Measurements from ENCODE around the gene NYAP1. TPM values are rescaled to one million over a fixed set of nuclear protein-coding genes. Genes with fewer than 3 reads are reported as not detected.

The NYAP1 gene
- total and polyA plus RNA-seq, 2 of the 8 experiments (the other 6 are each of a cell fraction or from before 2014, with no cell fraction given): 1.9 to 4.6 TPM

GRCh38 chr7:100489121-100489520 is 5.4 kb downstream of the NYAP1 start:
- Histone ChIP-seq H4K20me1 (replicated peaks in 1 of 2; ENCODE audit: control insufficient read depth in 1 of 2, insufficient read depth in 2 of 2, low read length in 2 of 2) (peaks cover 0 to 7% of the 10 kb centered on the region in 2 experiments), H4K91ac (replicated peaks; ENCODE audit: insufficient read length, low read length) (no peak overlapping the region), H3K36me3 (ENCODE audit: control insufficient read depth in 2 of 4, insufficient read depth in 4 of 4, low read length in 3 of 4) (peaks cover 0 to 9% (median 0%) of the 10 kb centered on the region in 4 experiments; a peak in 3 of 8 replicates), H2BK20ac (ENCODE audit: low read length) (no peak overlapping the region), H3K4ac (replicated peaks; ENCODE audit: insufficient read length, low read depth, low read length) (no peak overlapping the region), H2BK12ac (ENCODE audit: low read depth, low read length) (no peak overlapping the region), H3K14ac (ENCODE audit: insufficient read length) (no peak overlapping the region), H3K9ac (replicated peaks in 1 of 4; ENCODE audit: extremely low read depth in 1 of 4, low read depth in 3 of 4, low read length in 3 of 4) (no peak overlapping the region), H3K9me3 (ENCODE audit: insufficient read depth in 2 of 2, low read depth in 1 of 2, low read length in 1 of 2) (no peaks in the 10 kb centered on the region), H2BK5ac (ENCODE audit: low read depth, low read length) (no peak overlapping the region), H3K4me1 (replicated peaks in 1 of 4; ENCODE audit: control insufficient read depth in 3 of 4, insufficient read depth in 4 of 4, low read length in 3 of 4) (peaks cover 2 to 24% (median 15%) of the 10 kb centered on the region in 4 experiments), H3K4me3 (ENCODE audit: extremely low read depth in 1 of 4, insufficient read depth in 2 of 4, low read depth in 3 of 4, low read length in 4 of 4) (no peak overlapping the region), H3K18ac (ENCODE audit: extremely low read depth, low read length) (no peak overlapping the region), H2BK15ac (ENCODE audit: low read length) (no peak overlapping the region), H3K4me2 (ENCODE audit: insufficient read depth in 1 of 2, low read depth in 2 of 2, low read length in 2 of 2) (no peak overlapping the region), H3K27me3 (replicated peaks in 1 of 4; ENCODE audit: control insufficient read depth in 3 of 4, extremely low read depth in 1 of 4, insufficient read depth in 3 of 4, low read length in 3 of 4) (peaks cover 0 to 4% (median 2%) of the 10 kb centered on the region in 4 experiments; a peak in 5 of 7 replicates), H4K8ac (ENCODE audit: extremely low read depth, insufficient read depth, low read length) (no peak overlapping the region), H2AK5ac (ENCODE audit: low read depth, low read length) (no peak overlapping the region), H3K23me2 (ENCODE audit: low read depth, low read length) (peaks cover 12% of the 10 kb centered on the region; the same call in 1 of the 2 replicates), H3K56ac (replicated peaks; ENCODE audit: insufficient read length, low read depth, low read length) (no peak overlapping the region), H2AFZ (ENCODE audit: low read length) (no peak overlapping the region), H2BK120ac (replicated peaks; ENCODE audit: low read depth, low read length) (no peak overlapping the region), H4K5ac (ENCODE audit: insufficient read length, low read depth, low read length) (no peak overlapping the region), H3K27ac (ENCODE audit: low read depth, low read length) (no peak overlapping the region), H3K23ac (ENCODE audit: insufficient read length) (no peak overlapping the region), H3K79me1 (ENCODE audit: low read depth, low read length) (no peaks in the 10 kb centered on the region), H3K79me2 (ENCODE audit: control insufficient read depth in 1 of 2, insufficient read depth in 2 of 2, low read length in 2 of 2) (no peaks in the 10 kb centered on the region; a peak in 1 of 4 replicates)
- FAIRE-seq (no peak), DNase-seq (ENCODE audit: low read depth in 1 of 2, low spot score in 2 of 2) (no peak)
- POLR2A ChIA-PET (ENCODE audit: partially characterized antibody): interaction anchor here (0.7 to 1.9 kb wide), 3 partner anchors 8 to 96 kb away, joined by 3 to 6 read pairs (median 3); no protein-coding TSS in a partner anchor
- CTCF ChIA-PET (ENCODE audit: partially characterized antibody): interaction anchor here (0.6 to 2.3 kb wide), 13 partner anchors 8 to 316 kb away, joined by 3 to 11 read pairs (median 4); no protein-coding TSS in a partner anchor
- TF ChIP-seq SP2 (IDR thresholded peaks at IDR 0.05; ENCODE audit: low read length) (no peak), EGR1 (IDR thresholded peaks at IDR 0.05; ENCODE audit: borderline replicate concordance, low read depth, low read length) (no peak), TEAD4 (IDR thresholded peaks at IDR 0.05; ENCODE audit: low read depth, low read length) (no peak)
- WGBS, 2 experiments (ENCODE audit: extremely low coverage in 1 of 2, insufficient coverage in 1 of 2, insufficient read length in 1 of 2, insufficient replicate concordance in 2 of 2, low coverage in 1 of 2, low lambda C conversion rate in 2 of 2, missing lambda C conversion rate in 1 of 2): 95% methylated on average over 6 of the region's 10 CpGs; no CpG with 5 or more reads in 1 of the 2 experiments

All from H1 (cell line).